Epithelial cell of prostate (primary cell): ENCODE results near the gene SUGP2.

Source experiments
- DNase-seq: peaks from one replicate; pipeline ENCODE4 v3.0.0-alpha.2; 2011; ENCODE audit warnings: low read depth, low spot score
- H3K27ac ChIP-seq: fragments of 450-650 bp; 2 replicates; pipeline ENCODE4 v1.5.1; 2017; ENCODE audit warnings: mild to moderate bottlenecking

Gene SUGP2

DNA sequence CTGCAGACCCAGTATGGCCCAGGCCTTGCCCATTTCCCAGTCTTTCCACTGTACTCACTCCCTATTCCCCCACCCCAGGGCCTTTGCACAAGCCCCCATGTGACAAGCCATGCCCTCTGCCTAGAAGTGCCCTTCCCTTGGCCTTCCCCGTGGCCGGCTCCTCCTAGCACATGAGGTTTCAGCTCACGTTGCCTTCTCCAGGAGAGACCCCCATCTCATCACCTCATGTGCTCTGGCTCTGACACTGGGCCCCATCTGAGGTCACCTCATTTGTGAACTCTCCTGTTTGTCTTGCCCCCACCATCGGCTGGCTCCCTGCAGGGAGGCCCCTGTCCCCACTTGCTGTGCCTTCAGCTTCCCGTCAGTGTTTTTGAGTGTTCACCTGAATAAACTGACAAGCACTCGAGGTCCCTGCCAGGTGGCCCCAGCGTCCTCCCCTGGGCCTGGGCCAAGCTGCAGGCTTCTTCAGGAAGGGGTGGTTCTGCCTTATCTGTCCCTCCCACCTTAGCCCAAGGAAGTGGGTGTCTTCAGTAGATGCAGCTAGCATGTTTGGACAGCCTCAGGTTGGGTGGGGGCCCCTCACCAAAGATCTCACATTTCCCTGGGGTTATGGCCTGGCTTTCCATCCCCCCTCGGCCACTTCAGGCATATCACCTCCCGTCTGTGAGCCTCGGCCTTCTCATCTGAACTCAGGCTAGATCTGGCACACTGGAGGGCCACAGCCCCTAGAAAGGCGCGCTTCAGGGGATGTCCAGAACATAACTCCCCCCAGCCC is 26.7 kb upstream of the SUGP2 start:
- no peak for DNase-seq
- H3K27ac ChIP-seq: no peak overlapping the region

- H3K27ac ChIP-seq: no peak overlapping the region
- DNase-seq: no peak
Measured at GRCh38 chr19:19059018-19059836, 25.9 kb upstream of the SUGP2 start.

- DNase-seq: no peak
- no peak overlapping the region for H3K27ac ChIP-seq
Measured at GRCh38 chr19:19057720-19058119, 24.4 kb upstream of the SUGP2 start.

DNA sequence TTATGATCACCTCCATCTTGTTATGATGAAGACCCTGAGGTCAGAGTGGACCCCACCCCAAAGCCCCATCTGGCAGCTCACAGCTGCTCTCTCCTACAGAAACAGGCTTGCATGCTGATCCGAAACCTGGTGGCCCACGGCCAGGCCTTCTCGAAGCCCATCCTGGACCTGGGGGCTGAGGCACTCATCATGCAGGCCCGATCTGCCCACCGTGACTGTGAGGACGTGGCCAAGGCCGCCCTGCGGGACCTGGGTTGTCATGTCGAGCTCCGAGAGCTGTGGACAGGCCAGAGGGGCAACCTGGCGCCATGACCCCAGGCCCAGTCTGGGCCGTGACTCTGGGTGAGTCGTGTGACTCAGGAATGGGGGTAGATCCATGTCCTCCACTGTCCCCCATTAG is 24.0 kb upstream of the SUGP2 start:
- no peak overlapping the region for H3K27ac ChIP-seq

GRCh38 chr19:19056636-19057275 is 23.4 kb upstream of the SUGP2 start:
- DNase-seq: no peak
- no peak overlapping the region for H3K27ac ChIP-seq

More for the DNA sequence above, 24.0 kb upstream of the SUGP2 start:
- no peak for DNase-seq

DNA sequence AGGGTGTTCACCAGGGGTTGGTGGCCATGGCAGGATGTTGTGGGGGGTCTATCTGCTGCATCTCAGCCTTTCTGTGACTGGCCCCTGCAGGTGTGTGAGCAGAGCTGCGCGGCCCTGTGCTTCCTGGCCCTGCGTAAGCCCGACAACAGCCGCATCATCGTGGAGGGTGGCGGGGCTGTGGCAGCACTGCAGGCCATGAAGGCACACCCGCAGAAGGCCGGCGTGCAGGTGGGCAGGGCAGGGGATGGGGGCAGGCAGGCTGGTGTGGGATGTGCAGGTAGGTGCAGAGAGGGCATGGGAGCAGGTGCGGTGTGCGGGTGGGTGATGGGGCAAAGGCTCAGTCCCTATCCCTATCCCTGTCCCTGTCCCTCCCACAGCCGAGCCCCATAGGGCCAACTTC is 22.4 kb upstream of the SUGP2 start:
- H3K27ac ChIP-seq: no peak overlapping the region
- no peak for DNase-seq

- DNase-seq: no peak
- H3K27ac ChIP-seq: no peak overlapping the region
Measured at GRCh38 chr19:19054939-19055440, 21.7 kb upstream of the SUGP2 start.

DNA sequence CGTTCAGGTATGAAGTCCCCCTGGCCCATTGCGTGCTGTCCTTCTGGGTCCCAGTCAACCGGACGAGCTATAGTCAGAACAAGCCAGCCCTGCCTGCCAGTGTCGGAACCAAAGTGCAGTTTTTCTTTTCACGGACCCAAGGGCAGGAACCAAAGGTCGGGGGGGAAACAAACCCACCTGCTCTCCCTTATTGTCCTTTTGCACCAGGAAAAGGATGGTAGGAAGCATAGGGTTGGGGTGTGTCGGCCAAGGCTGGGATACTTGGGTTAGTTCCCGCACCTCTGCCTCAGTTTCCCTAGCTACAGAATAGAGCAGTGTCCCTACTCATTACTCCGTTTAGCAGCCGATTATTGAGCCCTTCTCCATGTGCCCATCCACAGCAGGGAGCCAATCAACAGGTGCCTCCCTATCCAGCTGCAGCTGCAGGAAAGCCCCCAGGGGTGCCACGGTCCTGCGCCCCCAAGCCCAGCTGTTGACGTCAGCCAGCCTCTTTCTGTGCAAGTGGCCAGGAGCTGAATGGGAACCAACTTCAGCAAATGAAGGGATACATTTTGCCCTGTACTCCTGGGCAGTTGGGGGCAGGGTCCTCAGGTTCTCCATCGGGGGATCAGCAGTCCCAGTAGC is 21.1 kb upstream of the SUGP2 start:
- DNase-seq: no peak

DNA sequence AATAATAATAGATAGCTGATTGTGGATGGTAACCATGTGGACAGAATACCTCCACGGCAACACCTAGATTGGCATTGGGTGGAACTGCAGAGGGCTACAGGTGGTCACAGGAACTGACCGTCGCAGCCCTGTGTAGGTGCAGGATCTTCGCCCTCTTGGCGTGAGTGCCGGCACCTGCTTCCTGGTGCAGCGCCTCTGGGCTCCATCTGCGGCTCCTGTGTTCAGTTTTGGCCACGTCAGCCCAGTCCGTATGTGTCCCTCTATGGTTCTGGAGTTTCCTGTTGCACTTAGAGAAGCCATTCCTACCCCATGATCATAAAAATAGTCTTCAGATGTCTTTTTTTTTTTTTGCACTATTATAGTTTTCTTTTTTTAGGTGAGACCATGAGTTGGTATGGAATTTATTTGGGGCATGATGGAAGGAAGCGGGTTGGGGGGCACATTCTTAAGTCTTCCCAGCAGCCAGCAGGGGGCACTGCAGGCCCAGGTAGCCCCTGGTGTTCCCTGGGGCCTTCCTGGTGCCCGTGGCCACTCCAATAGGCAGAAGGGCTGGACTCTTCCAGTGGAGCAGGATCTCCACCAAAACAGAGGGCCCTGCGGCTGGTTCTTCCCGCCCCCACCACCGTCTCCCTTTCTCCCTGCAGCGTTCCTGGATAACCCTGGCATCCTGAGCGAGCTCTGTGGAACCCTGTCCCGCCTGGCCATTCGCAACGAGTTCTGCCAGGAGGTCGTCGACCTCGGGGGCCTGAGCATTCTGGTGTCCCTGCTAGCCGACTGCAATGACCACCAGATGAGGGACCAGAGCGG is 20.4 kb upstream of the SUGP2 start:
- H3K27ac ChIP-seq: no peak overlapping the region
- DNase-seq: no peak

More for the DNA sequence above, 21.1 kb upstream of the SUGP2 start:
- H3K27ac ChIP-seq: no peak overlapping the region

GRCh38 chr19:19052921-19053320 is 19.6 kb upstream of the SUGP2 start:
- no peak overlapping the region for H3K27ac ChIP-seq
- no peak for DNase-seq

DNA sequence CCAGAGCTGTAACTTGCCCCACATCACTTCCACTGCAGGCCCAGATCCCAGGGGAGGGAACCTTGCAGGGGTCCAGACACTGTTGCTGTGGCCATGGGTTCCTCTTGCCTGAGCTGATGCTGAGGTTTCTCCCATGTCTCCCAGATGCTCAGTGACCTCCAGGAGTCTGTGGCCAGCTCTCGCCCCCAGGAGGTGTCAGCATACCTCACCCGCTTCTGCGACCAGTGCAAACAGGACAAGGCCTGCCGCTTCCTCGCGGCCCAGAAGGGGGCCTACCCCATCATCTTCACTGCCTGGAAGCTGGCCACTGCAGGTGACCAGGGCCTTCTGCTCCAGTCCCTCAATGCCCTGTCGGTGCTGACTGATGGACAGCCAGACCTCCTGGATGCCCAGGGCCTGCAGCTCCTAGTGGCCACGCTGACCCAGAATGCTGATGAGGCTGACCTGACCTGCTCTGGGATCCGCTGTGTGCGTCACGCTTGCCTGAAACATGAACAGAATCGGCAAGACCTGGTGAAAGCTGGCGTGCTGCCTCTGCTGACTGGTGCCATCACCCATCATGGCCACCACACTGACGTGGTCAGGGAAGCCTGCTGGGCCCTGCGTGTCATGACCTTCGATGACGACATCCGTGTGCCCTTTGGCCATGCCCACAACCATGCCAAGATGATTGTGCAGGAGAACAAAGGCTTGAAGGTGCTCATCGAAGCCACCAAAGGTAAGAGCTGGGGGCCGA is 18.3 kb upstream of the SUGP2 start:
- DNase-seq: no peak
- H3K27ac ChIP-seq: no peak overlapping the region

DNA sequence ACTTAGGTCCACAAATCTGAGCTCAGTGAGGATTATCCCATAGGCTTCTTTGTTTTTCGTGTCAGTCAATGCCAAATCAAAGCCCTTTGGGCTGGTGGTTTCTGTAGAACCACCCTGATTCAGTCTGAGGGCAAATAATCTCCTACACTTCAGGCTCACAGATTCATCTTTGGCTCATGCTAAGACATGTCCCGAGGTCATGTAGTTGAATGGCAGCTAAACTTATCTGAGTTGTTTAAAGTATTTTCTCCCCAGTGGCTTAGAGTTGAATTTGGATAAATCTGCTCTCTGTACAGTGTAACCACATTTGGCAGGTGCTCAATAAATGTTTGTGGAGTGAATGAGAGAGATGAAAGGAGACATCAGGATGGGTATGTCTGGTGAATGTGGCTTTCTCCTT is 17.4 kb upstream of the SUGP2 start:
- H3K27ac ChIP-seq: peak overlapping the region; percentile 16
- DNase-seq: no peak

- DNase-seq: no peak
- peak overlapping the region; percentile 16 for H3K27ac ChIP-seq
Measured at GRCh38 chr19:19050104-19050503, 16.8 kb upstream of the SUGP2 start.

DNA sequence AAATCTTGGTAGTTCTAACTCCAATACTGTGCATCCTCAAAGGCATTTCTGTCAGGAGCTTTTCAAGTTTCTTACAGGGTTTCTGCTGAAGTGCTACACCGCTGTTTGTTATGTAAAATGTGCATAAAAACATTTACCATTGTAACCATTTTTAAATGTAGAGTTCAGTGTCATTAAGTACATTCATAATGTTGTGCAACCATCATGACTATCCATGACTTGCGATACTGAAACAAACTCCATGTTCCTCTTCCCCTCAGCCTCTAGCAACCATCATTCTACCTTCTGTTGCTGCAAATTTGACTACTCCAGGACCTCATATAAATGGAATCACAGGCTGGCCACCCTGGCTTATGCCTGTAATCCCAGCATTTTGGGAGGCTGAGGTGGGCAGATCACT is 16.1 kb upstream of the SUGP2 start:
- no peak for DNase-seq
- H3K27ac ChIP-seq: peak overlapping the region; percentile 5

- no peak for DNase-seq
- no peak overlapping the region for H3K27ac ChIP-seq
Measured at GRCh38 chr19:19043881-19044280, 10.6 kb upstream of the SUGP2 start.

DNA sequence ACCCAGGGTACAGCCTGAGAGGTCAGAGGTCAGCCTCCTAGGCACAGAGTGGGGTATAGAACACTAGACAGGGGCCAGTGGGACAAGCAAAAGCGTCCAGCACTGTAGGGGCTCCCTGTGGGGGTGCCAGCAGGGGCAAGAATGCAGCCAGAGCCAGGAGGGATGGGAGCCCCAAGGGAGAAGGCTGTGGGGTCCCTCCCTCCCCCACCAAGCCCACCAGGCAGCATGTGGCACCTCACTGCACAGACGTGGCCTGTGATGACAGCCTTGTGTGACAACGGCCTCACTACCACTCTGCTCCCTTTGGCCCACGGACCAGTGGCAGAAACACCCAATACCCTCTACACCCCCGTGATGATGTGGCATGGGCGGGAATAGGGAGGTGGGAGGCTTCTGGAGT is 10.2 kb upstream of the SUGP2 start:
- H3K27ac ChIP-seq: no peak overlapping the region
- no peak for DNase-seq

DNA sequence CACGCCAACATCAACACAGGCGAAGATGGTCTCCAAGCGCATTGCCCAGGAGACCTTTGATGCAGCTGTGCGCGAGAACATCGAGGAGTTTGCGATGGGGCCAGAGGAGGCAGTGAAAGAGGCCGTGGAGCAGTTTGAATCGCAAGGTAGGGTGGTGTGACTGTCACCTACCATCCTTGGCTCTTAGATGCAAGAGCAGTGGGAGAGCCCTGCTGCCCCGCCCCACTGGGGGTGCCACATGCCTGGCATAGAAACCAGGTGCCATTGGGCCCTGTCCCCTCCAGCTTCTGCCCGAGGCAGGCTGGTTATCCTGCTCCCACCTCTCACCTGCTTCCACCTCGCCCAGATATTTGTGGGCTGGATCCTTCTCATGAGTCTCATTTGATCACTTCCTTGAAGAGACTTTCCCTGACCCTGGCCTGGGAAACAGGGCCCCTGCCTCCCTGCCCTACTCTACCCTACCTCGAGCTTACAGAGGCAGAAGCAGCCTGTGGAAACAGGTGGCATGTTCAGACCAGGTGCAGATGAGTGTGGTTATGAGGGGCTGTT is 9.5 kb upstream of the SUGP2 start:
- H3K27ac ChIP-seq: no peak overlapping the region
- no peak for DNase-seq

DNA sequence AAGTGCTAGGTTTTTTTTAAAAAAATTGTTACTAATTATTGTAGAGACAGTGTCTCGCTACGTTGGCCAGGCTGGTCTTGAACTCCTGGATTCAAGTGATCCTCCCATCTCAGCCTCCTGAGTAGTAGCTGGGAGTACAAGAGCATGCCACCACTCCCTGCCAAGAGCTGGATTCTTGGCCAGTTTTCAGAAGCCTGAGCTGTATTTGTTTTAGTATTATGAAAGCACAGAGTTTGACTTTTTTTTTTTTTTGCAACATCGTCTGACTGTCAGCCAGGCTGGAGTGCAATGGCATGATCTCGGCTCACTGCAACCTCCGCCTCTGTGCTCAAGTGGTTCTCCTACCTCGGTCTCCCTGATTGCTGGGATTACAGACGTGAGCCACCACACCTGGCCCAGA is 7.1 kb upstream of the SUGP2 start:
- DNase-seq: no peak
- no peak overlapping the region for H3K27ac ChIP-seq

GRCh38 chr19:19039901-19040300 is 6.6 kb upstream of the SUGP2 start:
- no peak overlapping the region for H3K27ac ChIP-seq

More at GRCh38 chr19:19039901-19040300, 6.6 kb upstream of the SUGP2 start:
- DNase-seq: no peak
